Liver (tissue), 9 donors: ENCODE data around the gene TRIM5. TPM values are rescaled to one million over a fixed set of nuclear protein-coding genes. Genes with fewer than 3 reads are reported as not detected.

ENCODE experiments used
- DNase-seq: peaks from one replicate; pipeline ENCODE4 v3.0.0-alpha.2; 2017; ENCODE audit warnings: low spot score
- H3K27ac ChIP-seq, 2 donors: one replicate each; pipeline ENCODE4 v1.7.0; 2013; ENCODE audit warnings: inconsistent platforms in 2 of 2, low read length in 2 of 2, control low read depth in 1 of 2, low read depth in 1 of 2, mild to moderate bottlenecking in 1 of 2
- H3K27me3 ChIP-seq, 4 donors: one replicate each; pipeline versions ENCODE4 v1.6.1 to v1.7.0; 2013; ENCODE audit warnings: low read length in 3 of 4, inconsistent platforms in 1 of 4, mild to moderate bottlenecking in 1 of 4, moderate library complexity in 1 of 4; ENCODE audit not compliant: control insufficient read depth in 4 of 4, insufficient read depth in 4 of 4
- H3K36me3 ChIP-seq, 4 donors: one replicate each; pipeline versions ENCODE4 v1.6.1 to v1.7.0; 2013; ENCODE audit warnings: low read length in 3 of 4, mild to moderate bottlenecking in 3 of 4, low read depth in 1 of 4, moderate library complexity in 1 of 4; ENCODE audit not compliant: control insufficient read depth in 4 of 4, insufficient read depth in 3 of 4
- H3K4me1 ChIP-seq, 4 donors: one replicate each; pipeline versions ENCODE4 v1.6.1 to v1.7.0; 2013; ENCODE audit warnings: low read length in 3 of 4, mild to moderate bottlenecking in 3 of 4, moderate library complexity in 1 of 4; ENCODE audit not compliant: control insufficient read depth in 4 of 4, insufficient read depth in 4 of 4
- H3K4me3 ChIP-seq, 3 donors: one replicate each; pipeline versions ENCODE4 v1.6.1 to v1.7.0; 2013; ENCODE audit warnings: low read length in 3 of 3, control low read depth in 1 of 3, low read depth in 1 of 3, mild to moderate bottlenecking in 1 of 3
- H3K9ac ChIP-seq, 2 donors: one replicate each; pipeline ENCODE4 v1.7.0; 2013; ENCODE audit warnings: low read length in 2 of 2, mild to moderate bottlenecking in 2 of 2, moderate library complexity in 2 of 2, control low read depth in 1 of 2, low read depth in 1 of 2
- H3K9me3 ChIP-seq, 4 donors: one replicate each; pipeline versions ENCODE4 v1.6.1 to v1.7.0; 2013; ENCODE audit warnings: low read length in 3 of 4; ENCODE audit not compliant: control insufficient read depth in 4 of 4
- EGR1 ChIP-seq, 2 donors: IDR thresholded peaks; 2 replicates each; pipeline ENCODE4 v1.6.1; 2016 to 2018; ENCODE audit warnings: antibody characterized with exemption in 2 of 2, low read depth in 2 of 2
- FOXA2 ChIP-seq: IDR thresholded peaks from 2 replicates; pipeline ENCODE4 v1.6.1; 2016; ENCODE audit warnings: antibody characterized with exemption
- HNF4A ChIP-seq, 2 donors: conservative IDR thresholded peaks; 2 replicates each; pipeline ENCODE4 v1.6.1; 2016; ENCODE audit warnings: antibody characterized with exemption in 2 of 2, mild to moderate bottlenecking in 2 of 2
- JUND ChIP-seq, 2 donors: IDR thresholded peaks; 2 replicates each; pipeline ENCODE4 v1.6.1; 2016; ENCODE audit warnings: antibody characterized with exemption in 2 of 2
- RXRA ChIP-seq, 2 donors: IDR thresholded peaks; 2 replicates each; pipeline ENCODE4 v1.6.1; 2017 to 2018; ENCODE audit warnings: antibody characterized with exemption in 2 of 2, mild to moderate bottlenecking in 1 of 2
- SP1 ChIP-seq: IDR thresholded peaks from 2 replicates; pipeline ENCODE4 v1.6.1; 2018; ENCODE audit warnings: antibody characterized with exemption, mild to moderate bottlenecking
- TAF1 ChIP-seq: conservative IDR thresholded peaks from 2 replicates; pipeline ENCODE4 v1.6.1; 2016; ENCODE audit warnings: antibody characterized with exemption, mild to moderate bottlenecking
- YY1 ChIP-seq: IDR thresholded peaks from 2 replicates; pipeline ENCODE4 v1.6.1; 2016; ENCODE audit warnings: antibody characterized with exemption, mild to moderate bottlenecking
- WGBS: extraction: QIAGEN DNeasy Blood & Tissue Kit; methylation state at CpG from one replicate; pipeline ENCODE4 v1.1.7; 2013; 5-methylcytosine and 5-hydroxymethylcytosine counted together
- polyA plus RNA-seq, 2 donors: library from polyadenylated mRNA; stranded (reverse) in 1 of 2; unstranded in 1 of 2; fragments of 200-250 nt in 1 of 2; fragments of >200 nt in 1 of 2; fragmentation: Nextera tagmentation in 1 of 2; extraction: Ambion mirVana in 1 of 2; gene quantifications; one replicate each; pipeline versions ENCODE4 v1.2.1 to v1.2.3, GENCODE V29; 2013 to 2015
- total RNA-seq, 2 donors: library from RNA; depleted of rRNA; stranded (reverse); fragments of >200 nt; gene quantifications; one replicate each; pipeline ENCODE4 v1.2.3, GENCODE V29; 2014
- TF ChIP-seq, protein P1 (sequence below): fragments of 150-350 bp; IDR thresholded peaks from 2 replicates; pipeline ENCODE4 v1.5.1; 2017; ENCODE audit warnings: improper control_type of control experiment, low read depth, low read length; ENCODE audit not compliant: missing input control
- TF ChIP-seq, protein P2 (sequence below): IDR thresholded peaks from 2 replicates; pipeline ENCODE4 v1.6.1; 2016; ENCODE audit warnings: antibody characterized with exemption
- TF ChIP-seq, protein P3 (sequence below): IDR thresholded peaks from 2 replicates; pipeline ENCODE4 v1.6.1; 2016; ENCODE audit warnings: antibody characterized with exemption
- TF ChIP-seq, protein P4 (sequence below): IDR thresholded peaks from 2 replicates; pipeline ENCODE4 v1.6.1; 2016; ENCODE audit warnings: antibody characterized with exemption, mild to moderate bottlenecking
- donor health status: healthy.
- donor health status: healthy.
- donor health status: healthy.
- donor health status: healthy.
- donor health status: healthy.

Gene TRIM5
- total and polyA plus RNA-seq, 4 donors, result 7.8 to 20.2 (median 13.1) TPM

GRCh38 chr11:5700421-5701054 is 15.7 kb upstream of the TRIM5 start (continued):
- TF ChIP-seq, protein P1, sequence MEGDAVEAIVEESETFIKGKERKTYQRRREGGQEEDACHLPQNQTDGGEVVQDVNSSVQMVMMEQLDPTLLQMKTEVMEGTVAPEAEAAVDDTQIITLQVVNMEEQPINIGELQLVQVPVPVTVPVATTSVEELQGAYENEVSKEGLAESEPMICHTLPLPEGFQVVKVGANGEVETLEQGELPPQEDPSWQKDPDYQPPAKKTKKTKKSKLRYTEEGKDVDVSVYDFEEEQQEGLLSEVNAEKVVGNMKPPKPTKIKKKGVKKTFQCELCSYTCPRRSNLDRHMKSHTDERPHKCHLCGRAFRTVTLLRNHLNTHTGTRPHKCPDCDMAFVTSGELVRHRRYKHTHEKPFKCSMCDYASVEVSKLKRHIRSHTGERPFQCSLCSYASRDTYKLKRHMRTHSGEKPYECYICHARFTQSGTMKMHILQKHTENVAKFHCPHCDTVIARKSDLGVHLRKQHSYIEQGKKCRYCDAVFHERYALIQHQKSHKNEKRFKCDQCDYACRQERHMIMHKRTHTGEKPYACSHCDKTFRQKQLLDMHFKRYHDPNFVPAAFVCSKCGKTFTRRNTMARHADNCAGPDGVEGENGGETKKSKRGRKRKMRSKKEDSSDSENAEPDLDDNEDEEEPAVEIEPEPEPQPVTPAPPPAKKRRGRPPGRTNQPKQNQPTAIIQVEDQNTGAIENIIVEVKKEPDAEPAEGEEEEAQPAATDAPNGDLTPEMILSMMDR, result no peak
- TF ChIP-seq JUND (IDR thresholded peaks at IDR 0.05), result no peak

DNA sequence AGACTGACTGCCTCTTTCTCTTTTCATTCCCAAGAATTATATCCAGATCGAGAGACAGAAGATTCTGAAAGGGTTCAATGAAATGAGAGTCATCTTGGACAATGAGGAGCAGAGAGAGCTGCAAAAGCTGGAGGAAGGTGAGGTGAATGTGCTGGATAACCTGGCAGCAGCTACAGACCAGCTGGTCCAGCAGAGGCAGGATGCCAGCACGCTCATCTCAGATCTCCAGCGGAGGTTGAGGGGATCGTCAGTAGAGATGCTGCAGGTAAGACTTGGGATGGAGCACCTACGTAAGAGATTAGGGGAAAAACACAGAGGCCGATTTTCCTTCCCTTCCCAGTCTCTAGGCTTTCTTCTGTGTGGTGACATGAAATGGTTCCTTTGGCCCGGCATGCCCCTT is 13.4 kb upstream of the TRIM5 start:
- TF ChIP-seq, protein P2, sequence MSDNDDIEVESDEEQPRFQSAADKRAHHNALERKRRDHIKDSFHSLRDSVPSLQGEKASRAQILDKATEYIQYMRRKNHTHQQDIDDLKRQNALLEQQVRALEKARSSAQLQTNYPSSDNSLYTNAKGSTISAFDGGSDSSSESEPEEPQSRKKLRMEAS, result no peak
- TF ChIP-seq HNF4A (conservative IDR thresholded peaks at IDR 0.05), result no peak
- TF ChIP-seq RXRA (IDR thresholded peaks at IDR 0.05), result no peak
- TF ChIP-seq, protein P1, result no peak
- no peak for TF ChIP-seq JUND (IDR thresholded peaks at IDR 0.05)
- TF ChIP-seq SP1, result no peak
- TF ChIP-seq EGR1 (IDR thresholded peaks at IDR 0.05; ENCODE audit: low read depth in 2 of 2), result no peak
- TF ChIP-seq, protein P3, sequence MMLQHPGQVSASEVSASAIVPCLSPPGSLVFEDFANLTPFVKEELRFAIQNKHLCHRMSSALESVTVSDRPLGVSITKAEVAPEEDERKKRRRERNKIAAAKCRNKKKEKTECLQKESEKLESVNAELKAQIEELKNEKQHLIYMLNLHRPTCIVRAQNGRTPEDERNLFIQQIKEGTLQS, result no peak
- TF ChIP-seq TAF1, result no peak
- no peak for TF ChIP-seq YY1
- TF ChIP-seq FOXA2, result no peak
- TF ChIP-seq, protein P4, sequence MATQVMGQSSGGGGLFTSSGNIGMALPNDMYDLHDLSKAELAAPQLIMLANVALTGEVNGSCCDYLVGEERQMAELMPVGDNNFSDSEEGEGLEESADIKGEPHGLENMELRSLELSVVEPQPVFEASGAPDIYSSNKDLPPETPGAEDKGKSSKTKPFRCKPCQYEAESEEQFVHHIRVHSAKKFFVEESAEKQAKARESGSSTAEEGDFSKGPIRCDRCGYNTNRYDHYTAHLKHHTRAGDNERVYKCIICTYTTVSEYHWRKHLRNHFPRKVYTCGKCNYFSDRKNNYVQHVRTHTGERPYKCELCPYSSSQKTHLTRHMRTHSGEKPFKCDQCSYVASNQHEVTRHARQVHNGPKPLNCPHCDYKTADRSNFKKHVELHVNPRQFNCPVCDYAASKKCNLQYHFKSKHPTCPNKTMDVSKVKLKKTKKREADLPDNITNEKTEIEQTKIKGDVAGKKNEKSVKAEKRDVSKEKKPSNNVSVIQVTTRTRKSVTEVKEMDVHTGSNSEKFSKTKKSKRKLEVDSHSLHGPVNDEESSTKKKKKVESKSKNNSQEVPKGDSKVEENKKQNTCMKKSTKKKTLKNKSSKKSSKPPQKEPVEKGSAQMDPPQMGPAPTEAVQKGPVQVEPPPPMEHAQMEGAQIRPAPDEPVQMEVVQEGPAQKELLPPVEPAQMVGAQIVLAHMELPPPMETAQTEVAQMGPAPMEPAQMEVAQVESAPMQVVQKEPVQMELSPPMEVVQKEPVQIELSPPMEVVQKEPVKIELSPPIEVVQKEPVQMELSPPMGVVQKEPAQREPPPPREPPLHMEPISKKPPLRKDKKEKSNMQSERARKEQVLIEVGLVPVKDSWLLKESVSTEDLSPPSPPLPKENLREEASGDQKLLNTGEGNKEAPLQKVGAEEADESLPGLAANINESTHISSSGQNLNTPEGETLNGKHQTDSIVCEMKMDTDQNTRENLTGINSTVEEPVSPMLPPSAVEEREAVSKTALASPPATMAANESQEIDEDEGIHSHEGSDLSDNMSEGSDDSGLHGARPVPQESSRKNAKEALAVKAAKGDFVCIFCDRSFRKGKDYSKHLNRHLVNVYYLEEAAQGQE, result no peak

More for the DNA sequence above, 13.4 kb upstream of the TRIM5 start:
- no peak overlapping the region for H3K27ac ChIP-seq
- DNase-seq, result no peak
- H3K9me3 ChIP-seq, result no peaks in the 10 kb centered on the region
- no peaks in the 10 kb centered on the region for H3K27me3 ChIP-seq
- peaks cover 0 to 9% (median 4%) of the 10 kb centered on the region in 4 donors for H3K36me3 ChIP-seq
- H3K4me1 ChIP-seq, result no peaks in the 10 kb centered on the region
- H3K9ac ChIP-seq, result no peak overlapping the region
- no peak overlapping the region for H3K4me3 ChIP-seq
- 98% methylated on average over 7 of the region's 7 CpGs for WGBS
